WTC11 (cell line): ENCODE results near the gene SPOCK2. TPM values are rescaled to one million over a fixed set of nuclear protein-coding genes. Genes with fewer than 3 reads are reported as not detected.

ENCODE experiments used
- ATAC-seq: fragments of 200-7000 bp; cut with Tn5 transposase; 2 replicates; pipeline ENCODE4 v1.10.0; 2021; ENCODE audit warnings: mild to moderate bottlenecking, moderate library complexity
- CTCF ChIA-PET: fragments of 300-600 bp; sonication (Branson Sonifier 250); formaldehyde crosslinking; loops from one replicate; lab custom pipeline; 2021; ENCODE audit warnings: antibody characterized with exemption; lab: Charles Lee
- POLR2A ChIA-PET: fragments of 350-600 bp; sonication (Branson Sonifier 250); formaldehyde crosslinking; loops from one replicate; lab custom pipeline; 2021; ENCODE audit warnings: antibody characterized with exemption; lab: Charles Lee
- DNase-seq: peaks from one replicate; pipeline ENCODE4 v3.0.0; 2021; ENCODE audit warnings: low spot score
- H3K27ac Mint-ChIP-seq: 2 replicates; pipeline ENCODE4 v1.8.0; 2021; ENCODE audit warnings: mixed read lengths
- H3K27me3 Mint-ChIP-seq: 2 replicates; pipeline ENCODE4 v1.8.0; 2021; ENCODE audit warnings: low read depth, mild to moderate bottlenecking, moderate library complexity, mixed read lengths
- H3K36me3 Mint-ChIP-seq: 2 replicates; pipeline ENCODE4 v1.8.0; 2021; ENCODE audit warnings: mixed read lengths
- H3K4me1 Mint-ChIP-seq: 2 replicates; pipeline ENCODE4 v1.8.0; 2022; ENCODE audit warnings: mixed read lengths
- H3K4me3 Mint-ChIP-seq: 2 replicates; pipeline ENCODE4 v1.8.0; 2021; ENCODE audit warnings: mild to moderate bottlenecking, moderate library complexity, mixed read lengths
- H3K9me3 Mint-ChIP-seq: 2 replicates; pipeline ENCODE4 v1.8.0; 2021; ENCODE audit warnings: mixed read lengths
- ARID4B ChIP-seq: sonication (generic); formaldehyde crosslinking; IDR thresholded peaks from 2 replicates; pipeline ENCODE4 v1.8.0; 2023; ENCODE audit warnings: missing genetic modification reagents, mild to moderate bottlenecking, borderline replicate concordance
- ATF1 ChIP-seq: sonication (generic); formaldehyde crosslinking; IDR thresholded peaks from 2 replicates; pipeline ENCODE4 v1.8.1; 2023; ENCODE audit warnings: mild to moderate bottlenecking, moderate library complexity, missing genetic modification reagents
- ATF2 ChIP-seq: sonication (generic); formaldehyde crosslinking; IDR thresholded peaks from 2 replicates; pipeline ENCODE4 v1.8.1; 2022; ENCODE audit warnings: low read depth, missing genetic modification reagents, borderline replicate concordance
- CBFB ChIP-seq: sonication (generic); formaldehyde crosslinking; IDR thresholded peaks from 2 replicates; pipeline ENCODE4 v1.8.1; 2022; ENCODE audit warnings: mild to moderate bottlenecking, low read depth, missing genetic modification reagents
- CREM ChIP-seq: sonication (generic); formaldehyde crosslinking; IDR thresholded peaks from 2 replicates; pipeline ENCODE4 v1.8.1; 2022; ENCODE audit warnings: mild to moderate bottlenecking, missing genetic modification reagents, moderate library complexity
- CTCF ChIP-seq: fragments of 200-600 bp; IDR thresholded peaks from 2 replicates; pipeline ENCODE4 v1.8.0; 2022; ENCODE audit warnings: antibody characterized with exemption
- ELF4 ChIP-seq: sonication (generic); formaldehyde crosslinking; IDR thresholded peaks from 2 replicates; pipeline ENCODE4 v1.8.1; 2022; ENCODE audit warnings: low read depth, mild to moderate bottlenecking, moderate library complexity, missing genetic modification reagents
- ERG ChIP-seq: fragments of 250-450 bp; sonication (Bioruptor Pico); IDR thresholded peaks from 2 replicates; pipeline ENCODE4 v1.8.0; 2021; ENCODE audit warnings: mild to moderate bottlenecking
- ESRRA ChIP-seq: sonication (generic); formaldehyde crosslinking; IDR thresholded peaks from 2 replicates; pipeline ENCODE4 v1.8.1; 2022; ENCODE audit warnings: mild to moderate bottlenecking, missing genetic modification reagents, borderline replicate concordance
- GABPB1 ChIP-seq: sonication (generic); formaldehyde crosslinking; IDR thresholded peaks from 2 replicates; pipeline ENCODE4 v1.8.1; 2023; ENCODE audit warnings: mild to moderate bottlenecking, missing genetic modification reagents
- MLX ChIP-seq: sonication (generic); formaldehyde crosslinking; IDR thresholded peaks from 2 replicates; pipeline ENCODE4 v1.8.1; 2023; ENCODE audit warnings: mild to moderate bottlenecking, missing genetic modification reagents, moderate library complexity
- MYBL2 ChIP-seq: sonication (generic); formaldehyde crosslinking; IDR thresholded peaks from 2 replicates; pipeline ENCODE4 v1.8.1; 2023; ENCODE audit warnings: mild to moderate bottlenecking, moderate library complexity, missing genetic modification reagents
- NFATC4 ChIP-seq: fragments of 250-450 bp; sonication (Bioruptor Pico); IDR thresholded peaks from 2 replicates; pipeline ENCODE4 v1.9.0; 2021; ENCODE audit warnings: mild to moderate bottlenecking
- NFE2L1 ChIP-seq: sonication (generic); formaldehyde crosslinking; IDR thresholded peaks from 2 replicates; pipeline ENCODE4 v1.8.1; 2023; ENCODE audit warnings: missing genetic modification reagents
- NR1H2 ChIP-seq: sonication (generic); formaldehyde crosslinking; IDR thresholded peaks from 2 replicates; pipeline ENCODE4 v1.9.0; 2021; ENCODE audit warnings: mild to moderate bottlenecking, moderate library complexity, missing genetic modification reagents
- NR2C2 ChIP-seq: sonication (generic); formaldehyde crosslinking; IDR thresholded peaks from 2 replicates; pipeline ENCODE4 v1.8.0; 2022; ENCODE audit warnings: mild to moderate bottlenecking, missing genetic modification reagents
- OVOL2 ChIP-seq: fragments of 250-450 bp; sonication (Bioruptor Pico); IDR thresholded peaks from 2 replicates; pipeline ENCODE4 v1.9.0; 2021; ENCODE audit warnings: mild to moderate bottlenecking, borderline replicate concordance
- PRRX2 ChIP-seq: fragments of 250-450 bp; sonication (Bioruptor Pico); IDR thresholded peaks from 2 replicates; pipeline ENCODE4 v1.8.0; 2021; ENCODE audit warnings: mild to moderate bottlenecking
- RELA ChIP-seq: sonication (generic); formaldehyde crosslinking; IDR thresholded peaks from 2 replicates; pipeline ENCODE4 v1.8.1; 2022; ENCODE audit warnings: missing genetic modification reagents, mild to moderate bottlenecking, borderline replicate concordance
- SMAD3 ChIP-seq: sonication (generic); formaldehyde crosslinking; IDR thresholded peaks from 2 replicates; pipeline ENCODE4 v1.8.0; 2022; ENCODE audit warnings: missing genetic modification reagents, mild to moderate bottlenecking, borderline replicate concordance
- SOX15 ChIP-seq: fragments of 250-450 bp; sonication (Bioruptor Pico); IDR thresholded peaks from 2 replicates; pipeline ENCODE4 v1.9.0; 2021; ENCODE audit warnings: mild to moderate bottlenecking
- TEAD4 ChIP-seq: sonication (generic); formaldehyde crosslinking; IDR thresholded peaks from 2 replicates; pipeline ENCODE4 v1.8.0; 2022; ENCODE audit warnings: mild to moderate bottlenecking, missing genetic modification reagents
- USF1 ChIP-seq: sonication (generic); formaldehyde crosslinking; IDR thresholded peaks from 2 replicates; pipeline ENCODE4 v1.8.0; 2022; ENCODE audit warnings: mild to moderate bottlenecking, missing genetic modification reagents
- ZNF416 ChIP-seq: fragments of 250-450 bp; sonication (Bioruptor Pico); IDR thresholded peaks from 2 replicates; pipeline ENCODE4 v1.9.0; 2021; ENCODE audit warnings: mild to moderate bottlenecking, inconsistent platforms
- ZNF671 ChIP-seq: fragments of 250-450 bp; sonication (Bioruptor Pico); IDR thresholded peaks from 2 replicates; pipeline ENCODE4 v1.8.0; 2021; ENCODE audit warnings: mild to moderate bottlenecking
- total RNA-seq: library from RNA; stranded (reverse); gene quantifications from 3 replicates; pipeline ENCODE4 v1.2.3, GENCODE V29; 2021

Gene SPOCK2
- total RNA-seq, 1 experiment from 2014 or later: 4.7 TPM

- TF ChIP-seq ATF2 (CRISPR knock-in tag) (no peak), GABPB1 (no peak), RELA (CRISPR knock-in tag) (no peak), ATF1 (CRISPR knock-in tag) (no peak), SMAD3 (CRISPR knock-in tag) (no peak), ARID4B (CRISPR knock-in tag) (no peak), MYBL2 (no peak), NR2C2 (no peak), TEAD4 (CRISPR knock-in tag) (no peak), SOX15 (no peak), NR1H2 (CRISPR knock-in tag) (no peak), CREM (CRISPR knock-in tag) (no peak)
Observed at GRCh38 chr10:72065439-72066025, 22.8 kb downstream of the SPOCK2 start (continued).

- POLR2A ChIA-PET: interaction anchor here (0.5 kb wide), 1 partner anchor 38 kb away, joined by 3 read pairs; no protein-coding TSS in a partner anchor
- ATAC-seq: no peak
- Mint-ChIP-seq H3K4me3 (no peak overlapping the region), H3K36me3 (no peaks in the 10 kb centered on the region), H3K27ac (no peak overlapping the region), H3K27me3 (no peaks in the 10 kb centered on the region), H3K9me3 (no peaks in the 10 kb centered on the region), H3K4me1 (peaks cover 14% of the 10 kb centered on the region)
- no peak for DNase-seq
- CTCF ChIA-PET: interaction anchor here (5.4 kb wide), 1 partner anchor 14 kb away, joined by 75 read pairs; no protein-coding TSS in a partner anchor
- no peak for TF ChIP-seq ZNF671 (CRISPR knock-in tag)
- TF ChIP-seq ELF4: no peak
- TF ChIP-seq ATF2 (CRISPR knock-in tag): no peak
- no peak for TF ChIP-seq CBFB (CRISPR knock-in tag)
- TF ChIP-seq USF1 (CRISPR knock-in tag): no peak
- no peak for TF ChIP-seq MLX (CRISPR knock-in tag)
- no peak for TF ChIP-seq CTCF
- TF ChIP-seq NFATC4: no peak
- TF ChIP-seq CREM (CRISPR knock-in tag): no peak
- TF ChIP-seq ZNF416 (CRISPR knock-in tag): no peak
- TF ChIP-seq PRRX2 (CRISPR knock-in tag): no peak
- no peak for TF ChIP-seq TEAD4 (CRISPR knock-in tag)
- no peak for TF ChIP-seq ESRRA (CRISPR knock-in tag)
- TF ChIP-seq OVOL2 (CRISPR knock-in tag): no peak
- no peak for TF ChIP-seq NFE2L1
- TF ChIP-seq ERG (CRISPR knock-in tag): no peak
Observed at GRCh38 chr10:72063703-72064391, 24.5 kb downstream of the SPOCK2 start.
